Bone marrow (tissue), 2 donors: Measurements from ENCODE around the gene FOCAD.

Source experiments
- DNase-seq, 2 donors: peaks; one replicate each; lab custom pipeline; 2025; lab: John Stamatoyannopoulos, UW

The FOCAD gene

GRCh38 chr9:20804489-20805250 lies 120.6 kb downstream of the FOCAD start:
- peak in 1 of 2 donors; percentile 7 for DNase-seq

- no peak for DNase-seq
These were observed 121.7 kb downstream of the FOCAD start for GRCh38 chr9:20805766-20806165.

- no peak for DNase-seq
These were observed 123.9 kb downstream of the FOCAD start for GRCh38 chr9:20808002-20808401.

- no peak for DNase-seq
These were observed 127.8 kb downstream of the FOCAD start for GRCh38 chr9:20811872-20812271.

- DNase-seq, result no peak
These were observed 132.1 kb downstream of the FOCAD start for GRCh38 chr9:20815923-20816703.

GRCh38 chr9:20823051-20823450 lies 139.0 kb downstream of the FOCAD start:
- DNase-seq, result no peak

- DNase-seq, result no peak
These were observed 147.0 kb downstream of the FOCAD start for GRCh38 chr9:20831028-20831427.

GRCh38 chr9:20832775-20833174 lies 148.7 kb downstream of the FOCAD start:
- no peak for DNase-seq

GRCh38 chr9:20835377-20836286 lies 151.6 kb downstream of the FOCAD start:
- no peak for DNase-seq

GRCh38 chr9:20837166-20837565 lies 153.1 kb downstream of the FOCAD start:
- DNase-seq, result no peak

GRCh38 chr9:20838218-20838617 lies 154.2 kb downstream of the FOCAD start:
- no peak for DNase-seq

GRCh38 chr9:20844916-20845315 lies 160.9 kb downstream of the FOCAD start:
- DNase-seq, result no peak

- DNase-seq, result no peak
These were observed 164.4 kb downstream of the FOCAD start for GRCh38 chr9:20848490-20848889.

- DNase-seq, result no peak
These were observed 169.8 kb downstream of the FOCAD start for GRCh38 chr9:20853866-20854265.

- DNase-seq, result no peak
These were observed 170.4 kb downstream of the FOCAD start for GRCh38 chr9:20854444-20854843.

GRCh38 chr9:20863945-20864344 lies 179.9 kb downstream of the FOCAD start:
- peak in 1 of 2 donors; percentile 79 for DNase-seq

GRCh38 chr9:20865347-20865746 lies 181.3 kb downstream of the FOCAD start:
- DNase-seq, result peak in 1 of 2 donors; percentile 44

GRCh38 chr9:20870115-20870514 lies 186.1 kb downstream of the FOCAD start:
- DNase-seq, result no peak

- peak in 1 of 2 donors; percentile 27 for DNase-seq
These were observed 188.4 kb downstream of the FOCAD start for GRCh38 chr9:20872340-20872977.

- no peak for DNase-seq
These were observed 189.3 kb downstream of the FOCAD start for GRCh38 chr9:20873240-20873865.

GRCh38 chr9:20880271-20880670 lies 196.2 kb downstream of the FOCAD start:
- DNase-seq, result no peak
